ENCODE results near the gene ACTN1.

DNA sequence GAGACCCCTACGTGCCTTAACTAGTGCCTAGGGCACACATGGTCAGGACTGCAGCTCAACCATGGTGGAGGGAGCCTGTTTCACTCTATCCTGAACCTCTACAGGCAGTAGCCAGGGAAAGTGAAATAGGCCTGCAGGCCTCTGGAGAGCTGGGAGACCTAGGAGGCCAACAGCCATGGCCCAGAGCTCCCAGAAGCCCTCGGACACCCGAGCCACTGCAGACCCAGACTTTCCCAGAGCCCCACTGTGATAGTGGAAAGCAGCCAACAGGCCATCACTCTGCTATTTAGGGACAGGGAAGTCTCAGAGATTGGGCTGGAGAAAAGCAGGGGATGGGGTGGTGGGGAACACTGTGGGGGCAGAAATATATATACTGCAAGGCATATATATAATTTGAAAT lies 129.7 kb downstream of the ACTN1 start:
- no peak for TF ChIP-seq CTCF (IDR thresholded peaks at IDR 0.05; ENCODE audit: low read depth, low read length)
- no peak for TF ChIP-seq EZH2phosphoT487 (IDR thresholded peaks at IDR 0.05; ENCODE audit: low read depth)
